Type B pancreatic cell (in vitro differentiated cells): ENCODE data around the gene NID1. TPM values are rescaled to one million over a fixed set of nuclear protein-coding genes. Genes with fewer than 3 reads are reported as not detected.

ENCODE experiments used
- DNase-seq: peaks from one replicate; pipeline ENCODE4 v3.0.0; 2021; ENCODE audit warnings: mixed read lengths; ENCODE audit not compliant: unreplicated experiment; ENCODE audit errors: extremely low spot score
- H3K27ac Mint-ChIP-seq: 2 replicates; pipeline ENCODE4 v1.8.0; 2021; ENCODE audit warnings: mild to moderate bottlenecking, mixed read lengths
- H3K27me3 Mint-ChIP-seq: 2 replicates; pipeline ENCODE4 v1.8.0; 2021; ENCODE audit warnings: mixed read lengths
- H3K36me3 Mint-ChIP-seq: 2 replicates; pipeline ENCODE4 v1.8.0; 2021; ENCODE audit warnings: mixed read lengths
- H3K4me1 Mint-ChIP-seq: one replicate; pipeline ENCODE4 v1.8.0; 2021; ENCODE audit warnings: mixed read lengths; ENCODE audit not compliant: unreplicated experiment
- H3K4me3 Mint-ChIP-seq: 2 replicates; pipeline ENCODE4 v1.8.0; 2021; ENCODE audit warnings: mild to moderate bottlenecking, mixed read lengths
- H3K9me3 Mint-ChIP-seq: 2 replicates; pipeline ENCODE4 v1.8.0; 2021; ENCODE audit warnings: mixed read lengths
- total RNA-seq: library from RNA; stranded (reverse); gene quantifications from 2 replicates; pipeline ENCODE4 v1.2.1, GENCODE V29; 2021; ENCODE audit warnings: low replicate concordance
- TF ChIP-seq, protein P1 (sequence below): fragments of 200-600 bp; sonication (generic); conservative IDR thresholded peaks from 2 replicates; pipeline ENCODE4 v1.5.0; 2021; ENCODE audit warnings: antibody characterized with exemption, mild to moderate bottlenecking

Gene NID1
- total RNA-seq, 1 donor from 2014 or later: 65.6 TPM

DNA sequence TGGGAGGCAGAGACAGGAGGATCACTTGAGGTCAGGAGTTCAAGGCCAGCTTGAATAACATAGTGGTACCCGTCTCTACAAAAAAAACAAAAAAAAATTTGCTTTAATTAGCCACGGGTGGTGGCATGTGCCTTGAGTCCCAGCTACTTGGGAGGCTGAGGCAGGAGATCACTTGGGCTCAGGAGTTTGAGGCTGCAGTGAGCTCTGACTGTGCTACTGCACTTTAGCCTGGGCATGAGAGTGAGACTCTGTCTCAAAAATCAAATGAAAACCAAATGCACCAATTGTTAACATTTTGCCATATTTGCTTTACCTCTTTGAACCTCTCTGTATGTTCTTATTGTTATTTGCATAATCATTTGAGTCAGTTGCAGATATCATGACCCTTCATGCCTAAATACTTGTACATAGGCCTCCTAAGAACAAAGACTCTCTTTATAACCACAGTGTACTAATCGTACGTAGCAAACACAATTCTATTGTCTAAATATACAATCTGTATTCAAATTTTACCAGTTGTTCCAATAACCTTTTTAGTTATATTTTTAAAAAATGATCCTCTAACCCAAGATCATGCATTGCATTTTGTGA lies 8.5 kb upstream of the NID1 start:
- peaks cover 15% of the 10 kb centered on the region for H3K9me3 Mint-ChIP-seq
- TF ChIP-seq, protein P1, sequence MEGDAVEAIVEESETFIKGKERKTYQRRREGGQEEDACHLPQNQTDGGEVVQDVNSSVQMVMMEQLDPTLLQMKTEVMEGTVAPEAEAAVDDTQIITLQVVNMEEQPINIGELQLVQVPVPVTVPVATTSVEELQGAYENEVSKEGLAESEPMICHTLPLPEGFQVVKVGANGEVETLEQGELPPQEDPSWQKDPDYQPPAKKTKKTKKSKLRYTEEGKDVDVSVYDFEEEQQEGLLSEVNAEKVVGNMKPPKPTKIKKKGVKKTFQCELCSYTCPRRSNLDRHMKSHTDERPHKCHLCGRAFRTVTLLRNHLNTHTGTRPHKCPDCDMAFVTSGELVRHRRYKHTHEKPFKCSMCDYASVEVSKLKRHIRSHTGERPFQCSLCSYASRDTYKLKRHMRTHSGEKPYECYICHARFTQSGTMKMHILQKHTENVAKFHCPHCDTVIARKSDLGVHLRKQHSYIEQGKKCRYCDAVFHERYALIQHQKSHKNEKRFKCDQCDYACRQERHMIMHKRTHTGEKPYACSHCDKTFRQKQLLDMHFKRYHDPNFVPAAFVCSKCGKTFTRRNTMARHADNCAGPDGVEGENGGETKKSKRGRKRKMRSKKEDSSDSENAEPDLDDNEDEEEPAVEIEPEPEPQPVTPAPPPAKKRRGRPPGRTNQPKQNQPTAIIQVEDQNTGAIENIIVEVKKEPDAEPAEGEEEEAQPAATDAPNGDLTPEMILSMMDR: no peak
- H3K4me1 Mint-ChIP-seq: no peaks in the 10 kb centered on the region
- H3K36me3 Mint-ChIP-seq: no peaks in the 10 kb centered on the region
- no peak overlapping the region for H3K27ac Mint-ChIP-seq
- H3K4me3 Mint-ChIP-seq: no peak overlapping the region
- DNase-seq: no peak
- H3K27me3 Mint-ChIP-seq: no peaks in the 10 kb centered on the region

DNA sequence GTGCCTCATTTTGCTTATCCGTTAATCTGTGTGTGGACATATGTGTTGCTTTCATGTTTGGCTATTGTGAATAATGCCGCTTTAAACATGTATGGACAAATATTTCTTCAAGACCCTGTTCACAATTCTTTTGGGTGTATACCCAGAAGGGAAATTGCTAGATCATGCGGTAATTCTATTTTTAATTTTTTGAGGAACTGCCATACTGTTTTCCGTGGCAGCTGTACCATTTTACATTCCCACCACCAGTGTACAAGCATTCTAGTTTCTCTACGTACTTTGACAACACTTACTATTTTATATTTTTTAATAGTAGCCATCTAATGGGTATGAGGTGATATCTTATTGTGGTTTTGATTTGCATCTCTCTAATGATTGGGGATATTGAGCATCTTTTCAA lies 7.1 kb upstream of the NID1 start:
- DNase-seq: no peak
- TF ChIP-seq, protein P1: no peak
- Mint-ChIP-seq H3K4me1 (peaks cover 7% of the 10 kb centered on the region), H3K4me3 (no peak overlapping the region), H3K27ac (no peak overlapping the region), H3K27me3 (peaks cover 13% of the 10 kb centered on the region), H3K36me3 (no peaks in the 10 kb centered on the region), H3K9me3 (peaks cover 12% of the 10 kb centered on the region)

- Mint-ChIP-seq H3K4me1 (peaks cover 20% of the 10 kb centered on the region), H3K27me3 (peaks cover 25% of the 10 kb centered on the region), H3K9me3 (peaks cover 12% of the 10 kb centered on the region), H3K4me3 (no peak overlapping the region), H3K36me3 (no peaks in the 10 kb centered on the region), H3K27ac (no peak overlapping the region)
- TF ChIP-seq, protein P1: no peak
- no peak for DNase-seq
Measured at GRCh38 chr1:236070753-236071152, 5.9 kb upstream of the NID1 start.

DNA sequence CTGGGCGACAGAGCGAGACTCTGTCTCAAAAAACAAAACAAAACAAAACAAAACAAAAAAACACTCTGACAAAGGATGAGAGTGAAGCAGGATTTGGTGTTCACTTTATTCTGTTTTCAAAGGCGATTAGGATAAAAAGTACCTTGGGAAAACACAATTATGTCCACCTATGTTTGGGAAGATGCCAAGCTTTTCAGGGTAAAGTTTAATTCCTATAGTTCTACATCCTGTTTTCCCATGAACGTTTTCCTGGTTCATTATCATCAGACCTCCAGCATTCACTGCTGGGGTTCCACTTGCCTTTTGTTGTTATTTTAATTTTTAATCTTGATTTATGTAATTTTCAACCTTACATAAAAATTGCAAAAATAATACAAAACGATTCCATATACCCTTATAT lies 4.9 kb upstream of the NID1 start:
- H3K36me3 Mint-ChIP-seq: no peaks in the 10 kb centered on the region
- H3K27ac Mint-ChIP-seq: no peak overlapping the region
- H3K4me1 Mint-ChIP-seq: peaks cover 22% of the 10 kb centered on the region
- DNase-seq: no peak
- H3K4me3 Mint-ChIP-seq: no peak overlapping the region
- peaks cover 12% of the 10 kb centered on the region for H3K9me3 Mint-ChIP-seq
- TF ChIP-seq, protein P1: no peak
- H3K27me3 Mint-ChIP-seq: peaks cover 31% of the 10 kb centered on the region

DNA sequence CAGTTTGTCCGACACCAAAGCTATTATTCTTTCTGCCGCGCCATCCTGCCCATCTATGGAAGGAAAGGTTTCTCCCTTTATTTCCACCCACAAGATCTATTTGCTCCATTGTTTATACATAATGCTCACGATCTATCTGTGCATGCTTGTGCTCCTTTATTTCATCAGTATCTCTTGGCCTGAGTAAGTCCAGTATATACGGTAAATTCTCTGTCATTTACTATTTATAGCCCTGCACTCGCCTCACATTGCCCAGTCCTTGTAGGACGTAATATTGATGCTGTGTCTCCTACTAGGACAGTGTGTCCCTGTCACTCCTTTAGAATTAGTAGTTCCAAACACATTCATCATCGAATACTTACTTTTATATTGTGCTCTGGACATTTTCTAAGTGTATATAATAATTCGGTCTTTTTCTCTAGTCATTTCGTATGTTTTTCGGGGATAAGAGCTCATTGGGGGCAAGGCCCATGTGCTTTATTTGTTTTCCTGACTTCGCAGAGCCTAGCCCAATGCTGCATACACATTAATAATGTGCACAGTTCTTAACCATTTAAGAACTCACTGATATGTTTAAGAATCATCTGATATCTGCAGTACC lies 3.1 kb upstream of the NID1 start:
- Mint-ChIP-seq H3K4me1 (peaks cover 25% of the 10 kb centered on the region), H3K9me3 (peaks cover 12% of the 10 kb centered on the region)

More for the DNA sequence above, 3.1 kb upstream of the NID1 start:
- H3K27me3 Mint-ChIP-seq: peaks cover 40% of the 10 kb centered on the region
- H3K27ac Mint-ChIP-seq: no peak overlapping the region
- TF ChIP-seq, protein P1: no peak
- H3K36me3 Mint-ChIP-seq: peaks cover 3% of the 10 kb centered on the region
- no peak for DNase-seq
- H3K4me3 Mint-ChIP-seq: peak overlapping the region; percentile 1
